NCI-H2227 treated with DMSO at 0.1 percent for 48 hours (cell line): ENCODE measurements around the gene HHAT.
A peak's percentile ranks its signal among the peaks of the same experiment; 100 is the strongest.
"Not testable (repeated sequence)": the region's sequence is repeated elsewhere in the genome, so short reads cannot be mapped to it uniquely, and the experiment has no call there.

Source experiments
- DNase-seq: peaks from one replicate; lab custom pipeline; 2025; lab: John Stamatoyannopoulos, UW

The HHAT gene

GRCh38 chr1:210647406-210648333, 319.0 kb downstream of the HHAT start:
- DNase-seq, result no peak

GRCh38 chr1:210648588-210649269, 320.0 kb downstream of the HHAT start:
- DNase-seq, result no peak

- DNase-seq, result no peak
These were observed 321.7 kb downstream of the HHAT start for GRCh38 chr1:210650403-210650802.

GRCh38 chr1:210652329-210652954, 323.7 kb downstream of the HHAT start:
- no peak for DNase-seq

- no peak for DNase-seq
These were observed 325.1 kb downstream of the HHAT start for GRCh38 chr1:210653771-210654170.

- DNase-seq, result no peak
These were observed 325.7 kb downstream of the HHAT start for GRCh38 chr1:210654176-210654981.

- DNase-seq, result no peak
These were observed 326.8 kb downstream of the HHAT start for GRCh38 chr1:210655511-210655910.

- DNase-seq, result no peak
These were observed 329.1 kb downstream of the HHAT start for GRCh38 chr1:210657806-210658205.

- DNase-seq, result not testable (repeated sequence)
These were observed 332.8 kb downstream of the HHAT start for GRCh38 chr1:210661520-210661919.

GRCh38 chr1:210662291-210663050, 333.8 kb downstream of the HHAT start:
- DNase-seq, result peak; percentile 64

- DNase-seq, result no peak
These were observed 335.2 kb downstream of the HHAT start for GRCh38 chr1:210663730-210664573.

GRCh38 chr1:210669951-210670350, 341.2 kb downstream of the HHAT start:
- no peak for DNase-seq

- no peak for DNase-seq
These were observed 345.4 kb downstream of the HHAT start for GRCh38 chr1:210674151-210674550.

GRCh38 chr1:210676539-210676938, 347.8 kb downstream of the HHAT start:
- no peak for DNase-seq

GRCh38 chr1:210677533-210677932, 348.8 kb downstream of the HHAT start:
- DNase-seq, result no peak

GRCh38 chr1:210678306-210678705, 349.6 kb downstream of the HHAT start:
- no peak for DNase-seq

GRCh38 chr1:210681158-210681557, 352.5 kb downstream of the HHAT start:
- no peak for DNase-seq

- no peak for DNase-seq
These were observed 354.8 kb downstream of the HHAT start for GRCh38 chr1:210683403-210684047.

- no peak for DNase-seq
These were observed 356.0 kb downstream of the HHAT start for GRCh38 chr1:210684466-210685294.
